NCI-H146 treated with DMSO at 0.1 percent for 48 hours (cell line): ENCODE measurements around the gene YARS1.
"Not testable (repeated sequence)": the region's sequence is repeated elsewhere in the genome, so short reads cannot be mapped to it uniquely, and the experiment has no call there.

Experiments
- DNase-seq: peaks from one replicate; lab custom pipeline; 2025; ENCODE audit not compliant: unreplicated experiment; lab: John Stamatoyannopoulos, UW

YARS1 gene

GRCh38 chr1:32817815-32818786, 943 bp upstream of the YARS1 start:
- DNase-seq = peak; percentile 49

GRCh38 chr1:32816676-32817158, 441 bp downstream of the YARS1 start:
- no peak for DNase-seq

GRCh38 chr1:32813941-32814739, 3.0 kb downstream of the YARS1 start:
- no peak for DNase-seq

- no peak for DNase-seq
Measured at GRCh38 chr1:32811917-32812316, 5.2 kb downstream of the YARS1 start.

GRCh38 chr1:32811265-32811664, 5.9 kb downstream of the YARS1 start:
- no peak for DNase-seq

- no peak for DNase-seq
Measured at GRCh38 chr1:32810358-32810757, 6.8 kb downstream of the YARS1 start.

- no peak for DNase-seq
Measured at GRCh38 chr1:32808580-32808979, 8.6 kb downstream of the YARS1 start.

GRCh38 chr1:32806910-32807523, 10.1 kb downstream of the YARS1 start:
- DNase-seq = no peak

- no peak for DNase-seq
Measured at GRCh38 chr1:32806290-32806689, 10.9 kb downstream of the YARS1 start.

GRCh38 chr1:32804460-32804859, 12.7 kb downstream of the YARS1 start:
- not testable (repeated sequence) for DNase-seq

- DNase-seq = no peak
Measured at GRCh38 chr1:32801096-32801715, 16.0 kb downstream of the YARS1 start.

- DNase-seq = no peak
Measured at GRCh38 chr1:32798679-32799416, 18.3 kb downstream of the YARS1 start.

- no peak for DNase-seq
Measured at GRCh38 chr1:32798191-32798590, 19.0 kb downstream of the YARS1 start.

- no peak for DNase-seq
Measured at GRCh38 chr1:32797456-32797855, 19.7 kb downstream of the YARS1 start.

- not testable (repeated sequence) for DNase-seq
Measured at GRCh38 chr1:32795763-32796162, 21.4 kb downstream of the YARS1 start.

- no peak for DNase-seq
Measured at GRCh38 chr1:32791881-32792280, 25.3 kb downstream of the YARS1 start.

- not testable (repeated sequence) for DNase-seq
Measured at GRCh38 chr1:32789356-32789755, 27.8 kb downstream of the YARS1 start.

GRCh38 chr1:32786856-32787255, 30.3 kb downstream of the YARS1 start:
- DNase-seq = no peak

GRCh38 chr1:32784817-32785216, 32.3 kb downstream of the YARS1 start:
- no peak for DNase-seq

GRCh38 chr1:32783851-32784250, 33.3 kb downstream of the YARS1 start:
- DNase-seq = no peak
